Fibroblast of upper back skin (primary cell): ENCODE data around the gene RNF217.
"Not testable (repeated sequence)": the region's sequence is repeated elsewhere in the genome, so short reads cannot be mapped to it uniquely, and the experiment has no call there.

Experiments
- DNase-seq: peaks from one replicate; pipeline ENCODE4 v3.0.0-alpha.2; 2013

The RNF217 gene

DNA sequence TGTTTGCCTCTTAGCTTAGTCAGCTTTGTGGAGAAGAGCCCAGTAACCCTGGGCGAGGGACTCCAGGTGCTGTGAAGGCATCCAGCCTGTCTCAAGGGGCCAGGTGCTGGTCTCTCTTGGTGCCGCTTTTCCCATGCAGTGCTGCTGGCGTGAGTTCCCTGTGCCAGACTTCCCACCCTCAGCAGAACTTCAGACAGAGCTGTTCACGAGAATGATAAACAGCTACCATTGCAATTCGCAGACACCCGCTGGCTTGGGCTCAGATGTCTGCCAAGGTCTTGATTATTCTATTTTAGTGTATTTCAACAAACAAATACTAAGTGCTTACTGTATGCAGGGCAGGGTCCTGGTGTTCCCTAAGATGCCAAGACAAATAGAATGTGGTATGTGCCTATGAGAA lies 57.7 kb downstream of the RNF217 start:
- DNase-seq: no peak

DNA sequence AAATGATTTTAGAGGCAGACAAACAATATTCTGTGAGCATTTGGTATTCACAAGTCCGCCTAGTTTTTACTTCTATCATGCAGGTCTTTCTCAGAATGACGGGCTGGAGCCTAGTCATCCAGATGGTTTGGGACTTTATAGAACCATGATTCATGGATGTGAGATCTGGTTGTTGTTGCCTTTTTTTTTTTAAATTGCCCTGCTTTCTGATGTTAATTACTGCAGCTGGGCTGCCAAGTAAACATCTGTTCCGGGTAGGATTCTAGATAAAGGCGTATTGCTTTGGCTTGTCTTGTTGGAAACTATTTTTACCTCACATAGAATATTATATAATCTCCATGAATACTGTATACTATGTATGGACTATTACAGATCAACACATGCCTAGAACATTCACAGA lies 58.1 kb downstream of the RNF217 start:
- DNase-seq: peak; percentile 47

- no peak for DNase-seq
These were observed 60.3 kb downstream of the RNF217 start for GRCh38 chr6:125022391-125022989.

DNA sequence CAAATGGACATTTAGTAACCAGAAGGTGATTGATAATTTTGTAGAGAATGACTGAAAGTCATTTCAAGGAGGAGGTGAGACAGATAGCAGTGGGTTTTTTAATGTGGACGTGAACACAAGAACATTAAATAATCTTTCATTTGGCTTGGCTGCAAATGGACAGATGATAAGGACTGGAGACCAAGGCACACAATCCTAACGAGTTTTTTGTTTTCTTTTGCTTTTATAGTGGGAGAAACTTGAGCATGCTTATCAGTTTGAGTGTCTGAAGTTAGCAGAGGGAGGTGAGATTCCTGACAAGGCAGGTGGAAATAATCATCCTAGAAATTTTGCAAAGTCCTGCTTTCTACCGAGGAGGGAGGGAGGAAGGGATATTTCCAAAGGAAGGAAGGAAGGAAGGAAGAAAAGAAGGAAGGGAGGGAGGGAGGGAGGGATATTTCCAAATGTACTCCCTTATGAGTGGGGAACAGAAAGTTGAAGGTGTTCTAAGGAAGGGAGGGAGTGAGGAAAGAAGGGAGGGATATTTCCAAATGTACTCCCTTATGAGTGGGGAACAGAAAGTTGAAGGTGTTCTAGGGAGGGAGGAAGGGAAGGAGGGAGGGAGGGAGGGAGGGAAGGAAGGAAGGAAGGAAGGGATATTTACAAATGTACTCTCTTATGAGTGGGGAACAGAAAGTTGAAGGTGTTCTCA lies 63.1 kb downstream of the RNF217 start:
- no peak for DNase-seq

DNA sequence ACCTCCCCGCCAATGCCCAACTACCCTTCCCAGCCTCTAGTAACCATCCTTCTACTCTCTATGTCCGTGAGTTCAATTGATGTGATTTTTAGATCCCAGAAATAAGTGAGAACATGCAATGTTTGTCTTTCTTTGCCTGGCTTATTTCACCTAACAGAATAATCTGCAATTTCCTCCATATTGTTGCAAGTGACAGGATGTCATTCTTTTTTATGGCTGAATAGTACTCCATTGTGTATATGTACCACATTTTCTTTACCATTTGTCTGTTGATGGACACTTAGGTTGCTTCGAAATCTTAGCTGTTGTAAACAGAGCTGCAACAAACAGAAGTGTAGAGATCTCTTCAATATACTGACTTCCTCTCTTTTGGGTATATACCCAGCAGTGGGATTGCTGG lies 65.0 kb downstream of the RNF217 start:
- no peak for DNase-seq

DNA sequence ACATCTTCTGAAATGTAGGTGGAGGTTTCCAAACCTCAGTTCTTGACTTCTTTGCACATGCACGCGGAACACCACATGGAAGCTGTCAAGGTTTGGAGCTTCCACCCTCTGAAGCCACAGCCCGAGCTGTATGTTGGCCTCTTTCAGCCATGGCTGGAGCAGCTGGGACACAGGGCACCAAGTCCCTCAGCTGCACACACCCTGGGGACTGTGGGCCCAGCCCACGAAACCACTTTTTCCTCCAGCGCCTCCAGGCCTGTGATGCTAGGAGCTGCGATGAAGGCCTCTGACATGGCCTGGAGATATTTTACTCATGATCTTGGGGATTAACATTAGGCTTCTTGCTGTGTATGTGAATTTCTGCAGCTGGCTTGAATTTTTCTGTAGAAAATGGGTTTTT lies 68.7 kb downstream of the RNF217 start:
- DNase-seq: no peak

DNA sequence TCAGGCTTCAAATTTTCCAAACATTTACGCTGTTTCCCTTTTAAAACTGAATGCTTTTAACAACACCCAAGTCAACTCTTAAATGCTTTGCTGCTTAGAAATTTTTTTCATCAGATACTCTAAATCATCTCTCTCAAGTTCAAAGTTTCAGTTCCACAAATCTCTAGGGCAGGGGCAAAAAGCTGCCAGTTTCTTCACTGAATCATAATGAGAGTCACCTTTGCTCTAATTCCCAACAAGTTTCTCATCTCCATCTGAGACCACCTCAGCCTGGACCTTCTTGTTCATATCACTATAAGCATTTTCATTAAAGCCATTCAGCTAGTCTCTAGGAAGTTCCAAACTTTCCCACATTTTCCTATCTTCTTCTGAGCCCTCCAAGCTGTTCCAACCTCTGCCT lies 69.1 kb downstream of the RNF217 start:
- DNase-seq: no peak

DNA sequence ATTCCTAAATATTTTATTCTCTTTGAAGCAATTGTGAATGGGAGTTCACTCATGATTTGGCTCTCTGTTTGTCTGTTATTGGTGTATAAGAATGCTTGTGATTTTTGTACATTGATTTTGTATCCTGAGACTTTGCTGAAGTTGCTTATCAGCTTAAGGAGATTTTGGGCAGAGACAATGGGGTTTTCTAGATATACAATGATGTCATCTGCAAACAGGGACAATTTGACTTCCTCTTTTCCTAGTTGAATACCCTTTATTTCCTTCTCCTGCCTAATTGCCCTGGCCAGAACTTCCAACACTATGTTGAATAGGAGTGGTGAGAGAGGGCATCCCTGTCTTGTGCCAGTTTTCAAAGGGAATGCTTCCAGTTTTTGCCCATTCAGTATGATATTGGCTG lies 72.7 kb downstream of the RNF217 start:
- DNase-seq: not testable (repeated sequence)

DNA sequence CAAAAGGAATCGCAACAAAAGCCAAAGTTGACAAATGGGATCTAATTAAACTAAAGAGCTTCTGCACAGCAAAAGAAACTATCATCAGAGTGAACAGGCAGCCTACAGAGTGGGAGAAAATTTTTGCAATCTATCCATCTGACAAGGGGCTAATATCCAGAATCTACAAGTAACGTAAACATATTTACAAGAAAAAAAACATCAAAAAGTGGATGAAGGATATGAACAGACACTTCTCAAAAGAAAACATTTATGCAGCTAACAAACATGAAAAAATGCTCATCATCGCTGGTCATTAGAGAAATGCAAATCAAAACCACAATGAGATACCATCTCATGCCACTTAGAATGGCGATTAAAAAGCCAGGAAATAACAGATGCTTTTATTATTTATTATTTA lies 74.2 kb downstream of the RNF217 start:
- DNase-seq: not testable (repeated sequence)

- DNase-seq: no peak
These were observed 75.6 kb downstream of the RNF217 start for GRCh38 chr6:125037827-125038226.

GRCh38 chr6:125038925-125039324 lies 76.7 kb downstream of the RNF217 start:
- no peak for DNase-seq

- DNase-seq: peak; percentile 70
These were observed 79.7 kb downstream of the RNF217 start for GRCh38 chr6:125041740-125042459.

GRCh38 chr6:125044066-125044465 lies 81.8 kb downstream of the RNF217 start:
- no peak for DNase-seq

GRCh38 chr6:125044667-125045066 lies 82.4 kb downstream of the RNF217 start:
- no peak for DNase-seq

GRCh38 chr6:125046107-125046925 lies 84.1 kb downstream of the RNF217 start:
- no peak for DNase-seq

GRCh38 chr6:125048274-125048673 lies 86.0 kb downstream of the RNF217 start:
- DNase-seq: no peak

DNA sequence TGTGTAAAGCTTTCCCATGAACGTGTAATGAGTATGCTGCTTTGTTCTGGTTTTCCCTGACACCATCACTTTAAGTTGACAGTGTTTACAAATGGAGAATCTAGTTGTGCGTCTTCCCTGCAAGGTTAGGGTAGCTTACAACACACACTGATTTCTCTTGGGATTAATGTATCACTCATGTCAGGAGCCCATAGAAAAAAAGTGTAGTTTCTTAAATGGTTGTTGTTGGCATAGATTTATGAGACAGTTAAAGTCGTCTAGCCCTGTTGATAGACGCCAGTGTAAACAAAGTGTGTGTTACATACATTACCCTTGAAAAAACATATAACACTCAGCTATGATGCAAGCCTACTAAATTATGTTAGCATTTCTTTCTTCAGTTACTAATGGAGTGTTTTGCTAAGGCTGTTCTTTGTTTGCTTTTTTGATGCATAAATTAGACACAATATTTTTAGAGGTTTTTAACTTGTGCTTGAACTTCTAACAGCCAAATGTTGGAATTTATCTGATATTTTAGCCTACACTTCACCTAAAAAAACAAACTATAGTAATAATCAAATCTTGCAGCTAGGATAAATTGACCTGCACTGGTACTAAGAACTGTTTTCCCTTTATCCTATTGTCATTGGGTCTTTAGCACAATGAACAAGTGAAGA lies 88.6 kb downstream of the RNF217 start:
- peak; percentile 26 for DNase-seq

DNA sequence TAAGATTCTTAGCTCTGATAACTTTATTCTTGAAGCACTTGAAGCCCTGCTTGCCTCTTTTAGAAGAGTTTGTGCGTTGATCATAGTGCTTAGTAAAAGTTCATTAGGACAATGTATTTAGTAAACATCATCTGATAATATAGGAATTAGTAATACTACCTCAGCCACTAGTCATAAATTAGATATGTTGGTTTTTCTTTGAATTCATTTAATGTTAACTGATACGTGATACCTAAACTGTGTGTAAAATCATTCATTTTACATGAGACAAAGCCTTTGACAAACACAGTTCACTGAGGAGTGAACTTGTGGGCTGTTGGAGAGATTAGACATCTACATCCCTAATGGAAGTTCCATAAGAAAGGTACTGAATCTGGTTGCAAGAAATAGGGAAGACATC lies 91.6 kb downstream of the RNF217 start:
- no peak for DNase-seq

DNA sequence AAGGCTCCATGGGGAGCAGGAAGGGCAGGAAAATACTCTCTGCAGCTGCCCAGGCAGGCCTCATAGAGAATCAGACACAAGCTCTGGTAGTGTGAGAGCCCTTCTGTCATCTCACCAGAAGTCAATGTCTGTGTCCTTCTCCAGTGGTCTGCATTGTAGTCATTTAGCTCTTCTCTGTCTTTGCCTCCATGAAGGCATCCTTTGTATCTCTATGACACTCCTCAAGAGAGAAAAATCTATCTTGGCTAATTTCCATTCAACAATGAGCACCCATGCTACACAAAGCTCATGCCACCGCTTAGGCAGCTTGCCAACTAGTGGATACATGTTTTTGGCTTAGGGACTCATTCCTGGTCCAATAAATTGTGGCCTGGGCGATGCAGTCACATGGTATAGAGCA lies 92.1 kb downstream of the RNF217 start:
- no peak for DNase-seq

- no peak for DNase-seq
These were observed 95.4 kb downstream of the RNF217 start for GRCh38 chr6:125057392-125058246.

DNA sequence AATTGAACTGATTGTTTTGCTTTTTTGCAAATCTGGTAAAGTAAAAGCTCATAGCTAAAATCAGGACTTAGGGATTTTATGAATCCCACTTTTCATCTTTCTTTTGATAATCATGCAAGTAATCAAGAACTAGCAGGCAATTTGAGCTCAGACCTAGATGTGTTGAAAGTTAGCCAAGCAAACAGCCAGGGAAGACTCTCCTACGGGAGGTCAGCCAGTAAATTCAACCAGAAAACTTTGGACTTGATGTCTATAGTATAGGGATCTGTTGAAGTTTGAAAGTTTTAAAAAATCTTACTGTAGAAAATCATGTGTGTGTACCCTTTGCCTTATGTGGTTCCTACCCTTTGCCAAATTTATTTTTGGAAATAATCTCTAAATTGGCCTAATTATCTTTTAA lies 96.3 kb downstream of the RNF217 start:
- DNase-seq: no peak

GRCh38 chr6:125063307-125063706 lies 101.1 kb downstream of the RNF217 start:
- DNase-seq: no peak
